Stromal cell of bone marrow (primary cell): ENCODE results near the gene SH3TC1.

Source experiments
- DNase-seq: peaks from one replicate; pipeline ENCODE4 v3.0.0-alpha.2; 2012; ENCODE audit warnings: low read depth

The SH3TC1 gene

DNA sequence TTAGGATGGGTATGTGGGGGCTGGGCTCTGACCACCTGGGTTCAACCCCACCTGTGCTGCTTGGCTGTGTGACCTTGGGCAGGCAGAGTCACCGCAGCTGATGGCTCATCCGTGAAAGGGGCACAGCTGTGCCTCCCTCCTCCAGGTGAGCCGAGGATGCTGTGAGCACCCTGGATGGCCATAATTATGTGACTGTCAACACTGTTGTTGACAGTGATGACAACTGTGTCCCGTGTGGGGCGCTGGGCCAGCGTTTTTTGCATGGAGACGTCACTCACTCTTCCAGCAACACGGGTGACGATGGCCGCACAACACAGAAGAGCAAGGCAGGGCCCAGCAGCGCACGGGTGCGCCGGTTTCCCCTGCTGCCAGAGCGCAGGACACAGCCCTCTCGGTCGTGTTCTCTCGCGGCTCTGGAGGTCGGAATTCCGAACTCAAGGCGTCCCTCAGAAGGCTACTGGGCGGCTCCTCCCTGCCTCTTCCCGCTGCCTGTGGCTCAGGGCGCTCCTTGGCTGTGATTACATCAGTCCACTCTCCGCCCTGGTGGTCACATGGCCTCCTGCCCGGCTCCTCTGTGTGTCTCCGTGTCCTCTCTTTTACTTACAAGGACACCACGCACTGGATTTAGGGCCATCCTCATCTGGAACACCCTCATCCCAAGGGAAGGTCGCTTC, 1.3 kb downstream of the SH3TC1 start:
- no peak for DNase-seq

DNA sequence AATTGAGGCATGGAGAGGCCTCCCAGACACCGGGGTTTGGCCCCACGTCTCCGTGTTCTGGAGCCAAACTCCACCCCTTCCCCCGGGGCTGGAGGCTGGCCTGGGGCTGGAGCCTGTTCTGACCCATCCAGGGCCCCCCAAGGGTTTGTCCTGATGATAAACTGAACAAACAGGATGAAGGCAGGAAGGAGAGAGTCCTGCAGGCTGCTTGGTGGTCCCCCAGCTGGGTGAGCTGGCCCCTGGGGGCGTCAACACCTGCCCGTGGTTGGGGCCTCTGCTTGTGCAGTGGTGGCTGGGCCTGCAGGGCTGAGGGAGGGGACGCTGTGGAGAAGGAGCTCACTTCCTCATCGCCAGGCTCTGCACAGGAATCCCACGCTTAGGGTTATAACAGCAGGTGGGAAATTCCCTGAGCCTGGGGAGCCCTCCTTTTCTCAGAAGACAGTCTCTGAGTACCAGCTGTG, 2.3 kb downstream of the SH3TC1 start:
- no peak for DNase-seq

DNA sequence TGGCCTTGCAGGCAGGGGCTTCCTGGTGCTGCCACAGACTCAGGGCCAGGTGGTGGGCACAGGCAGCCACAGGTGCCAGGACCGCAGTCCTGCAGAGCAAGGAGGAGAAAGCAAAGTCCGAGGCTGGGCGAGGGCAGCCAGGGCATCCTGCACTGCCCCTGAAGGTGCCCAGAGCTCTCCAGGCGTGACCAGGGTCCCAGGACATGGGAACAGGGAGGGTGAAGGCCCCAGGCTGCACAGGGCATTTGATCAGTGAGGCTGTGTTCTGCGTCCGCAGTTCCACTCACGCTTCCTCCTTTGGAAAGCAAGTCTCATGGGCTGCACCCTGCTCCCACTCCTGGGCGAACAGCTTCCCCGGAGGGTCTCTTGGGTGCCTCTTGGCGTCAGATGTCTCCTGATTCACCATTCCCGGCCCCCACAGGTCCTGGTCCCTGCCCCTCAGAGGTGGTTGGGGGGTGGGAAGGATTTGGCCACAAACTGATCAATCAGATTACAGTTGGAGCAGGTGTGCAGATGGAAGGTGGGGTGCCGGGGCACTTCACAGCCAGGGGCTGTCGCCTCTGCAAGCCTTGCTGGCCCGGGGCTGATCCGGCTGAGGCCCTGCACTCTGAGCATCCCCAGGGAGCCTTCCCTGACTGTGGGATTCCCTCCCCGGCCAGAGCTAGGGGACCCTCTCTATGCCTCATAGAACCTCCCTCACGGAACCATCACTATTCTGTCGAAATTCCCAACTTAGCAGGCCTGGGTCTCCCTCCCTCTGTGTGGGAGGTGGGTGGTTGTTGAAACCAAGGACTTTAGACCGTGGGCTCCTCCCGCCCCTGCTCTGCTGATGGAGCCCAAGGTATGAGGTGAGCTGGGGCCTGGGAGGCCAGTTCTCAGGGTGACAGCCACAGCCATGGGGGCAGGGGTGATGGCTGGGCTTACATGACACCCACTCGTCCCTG, 3.3 kb downstream of the SH3TC1 start:
- DNase-seq, result no peak

DNA sequence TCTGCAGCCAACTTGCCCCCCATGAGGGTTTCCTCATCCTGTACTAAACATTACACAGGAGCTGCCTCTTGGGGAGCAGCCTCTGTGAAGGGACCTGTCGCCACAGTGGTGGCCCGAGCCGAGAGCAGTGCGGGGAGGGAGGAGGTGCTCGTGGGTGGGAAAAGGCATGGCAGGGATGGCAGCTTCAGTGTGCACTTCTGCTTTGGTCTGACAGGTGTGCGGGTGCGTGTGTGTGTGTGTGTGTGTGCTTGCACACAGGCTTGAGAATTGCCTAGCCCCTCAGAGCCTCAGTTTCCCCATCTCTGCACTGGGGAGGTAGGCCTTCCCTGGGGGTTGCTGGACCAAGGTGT, 3.9 kb downstream of the SH3TC1 start:
- no peak for DNase-seq

DNA sequence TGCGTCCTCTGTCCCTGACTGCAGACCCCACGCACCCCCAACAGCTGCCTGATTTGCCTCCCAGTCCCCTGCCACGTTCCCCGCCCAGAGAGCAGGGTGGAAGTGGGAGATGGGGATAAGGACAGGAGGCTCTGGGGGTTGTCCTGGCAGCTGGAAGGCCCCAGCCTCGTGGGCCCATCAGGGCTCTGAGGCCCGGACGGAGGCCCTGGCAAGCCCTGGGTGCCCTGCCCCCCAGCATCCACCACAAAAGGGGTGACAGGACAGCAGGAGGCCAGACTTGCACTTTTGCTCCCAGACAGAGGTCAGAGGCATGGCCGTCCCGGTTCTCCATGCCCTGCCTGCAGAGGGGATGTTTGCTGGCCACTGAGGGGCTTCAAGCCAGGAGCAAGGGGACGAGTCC, 4.7 kb downstream of the SH3TC1 start:
- DNase-seq, result no peak

DNA sequence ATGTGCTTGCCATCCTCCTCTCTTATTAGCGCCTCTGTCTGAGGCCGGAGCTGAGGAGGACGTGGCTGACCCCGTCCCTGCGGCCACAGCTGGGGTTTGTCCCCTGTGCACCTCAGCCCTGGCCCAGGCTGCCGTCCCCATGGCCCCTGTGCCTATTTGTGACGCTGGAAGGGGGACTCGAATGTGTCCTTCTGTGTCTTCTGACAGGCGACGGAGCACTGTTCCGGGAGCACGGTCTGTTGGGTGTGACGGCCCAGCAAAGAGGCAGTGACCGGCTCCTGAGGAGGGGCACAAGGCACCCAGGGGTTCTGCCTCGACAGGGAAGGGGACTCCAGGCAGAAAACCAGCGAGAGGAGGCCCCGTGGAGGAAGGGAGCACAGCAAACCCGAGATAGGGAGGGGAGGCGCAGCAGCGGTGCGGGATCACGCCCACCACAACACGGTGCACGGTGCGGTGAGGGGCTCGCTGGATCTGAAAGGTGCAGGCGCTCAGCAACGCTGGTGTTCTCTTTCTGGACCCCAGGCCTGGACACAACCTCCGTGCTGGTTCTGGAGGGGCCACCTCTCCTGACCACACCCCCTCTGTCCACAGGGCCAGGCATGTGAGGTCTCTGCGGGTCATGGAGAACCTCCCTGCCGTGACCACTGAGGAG, 5.6 kb downstream of the SH3TC1 start:
- no peak for DNase-seq

DNA sequence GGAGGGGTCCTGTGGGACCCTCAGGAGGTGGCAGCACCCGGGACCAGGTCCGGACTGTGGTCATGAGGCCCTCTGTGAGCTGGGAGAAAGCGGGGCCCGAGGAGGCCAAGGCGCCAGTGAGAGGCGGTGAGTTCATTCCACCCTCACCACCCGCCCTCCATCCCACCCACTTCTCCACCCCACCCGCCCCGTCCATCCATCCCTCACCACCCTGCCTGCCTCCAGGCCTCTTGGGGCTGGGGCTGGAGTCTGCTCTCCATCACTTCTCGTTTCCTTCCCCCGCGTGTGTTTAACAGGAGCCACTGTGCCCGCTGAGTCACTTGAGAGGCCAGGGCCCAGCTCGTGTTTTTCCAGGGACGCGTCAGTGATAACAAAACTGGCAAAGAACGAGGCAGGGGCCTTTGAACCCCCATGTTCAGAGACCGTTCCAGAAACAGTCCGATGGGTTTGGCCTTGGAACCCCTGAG, 6.2 kb downstream of the SH3TC1 start:
- DNase-seq, result no peak

DNA sequence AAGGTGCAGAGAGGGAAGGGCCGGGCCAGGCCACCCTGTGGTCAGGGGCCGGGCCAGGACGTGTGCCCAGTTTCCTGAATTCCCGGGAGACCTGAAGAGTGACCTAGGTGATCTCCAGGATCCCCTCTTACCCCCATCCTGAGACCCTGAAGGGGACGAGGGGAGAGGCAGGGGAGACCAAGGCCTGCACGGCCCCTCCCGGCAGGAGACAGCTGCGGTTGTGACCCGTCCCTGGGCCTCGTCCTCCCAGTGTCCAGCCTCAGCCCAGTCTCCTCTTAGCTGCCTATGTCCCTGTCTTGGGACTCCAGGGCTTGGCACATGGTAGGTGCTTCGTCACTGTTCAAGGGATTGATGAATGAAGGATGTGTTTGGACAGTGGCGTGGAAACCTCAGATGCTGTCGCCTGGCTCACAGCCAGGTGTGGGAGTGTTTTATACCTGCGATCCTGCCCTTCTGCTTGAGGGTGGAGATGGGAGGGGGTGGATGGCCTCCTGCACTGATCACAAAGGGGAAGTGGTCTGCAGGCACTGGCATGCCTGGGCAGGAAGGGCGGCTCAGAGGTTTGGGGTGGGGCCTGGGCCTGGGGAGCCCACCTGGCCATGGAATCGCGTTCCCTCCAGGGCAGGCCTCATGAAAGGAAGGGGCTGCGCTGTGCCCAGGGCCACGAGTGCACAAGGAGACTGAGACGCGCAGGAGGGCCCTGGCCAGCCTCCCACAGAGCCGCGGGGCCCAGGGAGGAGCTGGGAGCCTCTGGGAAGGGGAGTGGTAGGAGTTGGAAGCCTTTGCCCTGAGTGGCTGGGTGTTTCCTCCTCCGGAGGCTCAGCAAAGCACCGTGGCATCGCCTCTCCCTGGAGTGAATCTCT, 6.9 kb downstream of the SH3TC1 start:
- DNase-seq, result no peak

DNA sequence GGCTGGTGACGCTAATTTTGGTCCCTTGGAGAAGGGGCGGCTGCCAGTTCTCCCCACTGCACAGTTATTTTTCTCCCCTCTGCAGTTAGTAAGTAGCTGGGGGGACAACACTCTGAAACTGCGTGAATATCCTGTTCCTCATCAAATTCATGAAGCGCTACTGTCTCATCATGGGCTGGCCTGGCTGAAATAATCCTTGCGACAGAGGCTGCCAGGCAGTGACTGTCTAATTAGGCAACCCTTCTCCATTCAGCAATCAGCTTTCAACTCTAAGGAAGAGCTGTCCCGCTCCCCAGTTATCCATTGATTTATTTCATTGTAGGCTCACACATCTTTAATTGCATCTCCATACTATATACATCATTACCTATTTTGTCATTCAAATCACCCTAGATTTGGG, 8.2 kb downstream of the SH3TC1 start:
- DNase-seq, result no peak

DNA sequence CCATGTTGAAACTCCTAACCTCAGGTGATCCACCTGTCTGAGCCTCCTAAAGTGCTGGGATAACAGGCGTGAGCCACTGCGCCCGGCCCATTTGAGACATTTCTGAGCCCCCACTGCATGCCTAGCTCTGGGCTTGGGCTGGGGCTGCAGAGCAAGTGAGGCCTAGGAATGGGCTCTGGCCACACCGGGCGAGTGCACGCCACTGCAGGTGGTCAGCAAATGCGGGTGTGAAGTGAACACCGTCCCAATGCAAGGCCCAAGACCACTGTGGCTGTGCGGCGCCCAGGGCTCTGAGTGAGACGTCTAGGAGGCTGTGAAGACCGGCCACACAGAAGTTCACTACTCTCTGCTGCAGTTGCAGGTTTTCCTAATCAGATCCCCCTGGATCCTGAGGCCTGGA, 9.5 kb downstream of the SH3TC1 start:
- DNase-seq, result no peak

DNA sequence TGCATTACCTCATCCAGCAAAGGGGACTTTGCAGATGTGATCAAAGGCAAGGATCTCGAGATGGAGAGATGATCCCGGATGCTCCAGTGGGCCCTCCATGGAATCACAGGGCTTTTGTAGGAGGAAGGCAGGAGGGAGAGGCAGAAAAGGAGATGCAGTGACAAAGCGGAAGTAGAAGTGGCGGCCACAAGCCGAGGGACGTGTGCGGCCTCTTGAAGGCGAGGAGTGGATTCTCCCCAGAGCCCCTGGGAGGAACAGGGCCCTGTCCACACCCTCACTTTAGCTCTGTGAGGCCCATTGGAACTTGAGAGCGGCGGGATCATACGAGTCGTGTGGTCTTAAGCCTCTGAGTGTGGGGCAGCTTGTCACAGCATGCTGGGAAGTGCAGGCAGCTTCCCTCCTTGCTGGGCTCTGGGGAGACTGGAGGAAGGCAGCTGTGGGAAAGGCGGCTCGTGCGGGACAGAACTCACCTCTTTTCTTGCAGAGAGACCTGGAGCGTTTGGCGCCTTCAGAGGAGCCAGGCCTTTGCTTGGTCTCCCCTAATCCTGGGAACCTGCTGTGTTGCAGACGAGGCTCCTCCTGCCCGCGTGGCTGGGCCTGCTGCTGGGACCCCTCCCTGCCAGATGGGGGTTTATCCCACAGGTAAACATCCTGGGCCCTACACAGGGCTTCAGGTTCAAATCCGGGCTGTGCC, 10.2 kb downstream of the SH3TC1 start:
- DNase-seq, result no peak

DNA sequence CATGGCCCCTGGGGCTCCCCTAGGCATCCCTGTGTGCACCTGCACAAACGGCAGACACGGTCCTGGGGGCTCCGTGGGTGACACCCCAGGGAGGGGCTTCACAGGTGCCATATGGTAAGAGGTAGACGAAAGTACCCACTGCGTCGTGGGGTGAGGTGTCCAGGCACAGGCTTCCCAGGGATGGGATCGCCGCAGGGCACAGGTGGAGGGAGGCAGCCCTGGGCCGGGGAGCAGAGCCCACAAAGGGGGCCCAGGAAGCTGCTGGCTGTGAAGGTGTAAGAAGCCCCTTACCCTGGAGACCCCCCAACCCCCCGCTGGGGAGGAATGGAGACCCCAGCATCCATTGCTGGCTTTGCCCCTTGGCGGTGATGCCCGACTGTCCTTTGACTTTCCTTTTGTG, 10.9 kb downstream of the SH3TC1 start:
- DNase-seq, result no peak

DNA sequence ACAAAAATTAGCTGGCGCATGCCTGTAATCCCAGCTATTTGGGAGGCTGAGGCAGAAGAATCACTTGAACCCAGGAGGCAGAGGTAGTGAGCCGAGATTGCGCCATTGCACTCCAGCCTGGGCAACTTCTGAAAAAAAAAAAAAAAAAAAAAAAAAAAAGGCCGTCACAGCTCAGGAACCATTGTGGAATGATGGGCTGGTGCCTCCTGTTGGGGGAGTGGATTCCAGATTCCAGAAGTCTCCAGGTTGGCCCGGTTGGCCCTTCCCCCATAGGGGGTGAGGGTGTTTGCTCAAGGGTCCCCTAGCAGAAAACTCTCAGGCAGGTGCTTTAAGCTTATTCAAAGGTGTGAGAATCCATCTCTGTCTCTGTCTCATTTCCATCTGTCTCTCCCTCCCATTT, 11.5 kb downstream of the SH3TC1 start:
- DNase-seq, result no peak

DNA sequence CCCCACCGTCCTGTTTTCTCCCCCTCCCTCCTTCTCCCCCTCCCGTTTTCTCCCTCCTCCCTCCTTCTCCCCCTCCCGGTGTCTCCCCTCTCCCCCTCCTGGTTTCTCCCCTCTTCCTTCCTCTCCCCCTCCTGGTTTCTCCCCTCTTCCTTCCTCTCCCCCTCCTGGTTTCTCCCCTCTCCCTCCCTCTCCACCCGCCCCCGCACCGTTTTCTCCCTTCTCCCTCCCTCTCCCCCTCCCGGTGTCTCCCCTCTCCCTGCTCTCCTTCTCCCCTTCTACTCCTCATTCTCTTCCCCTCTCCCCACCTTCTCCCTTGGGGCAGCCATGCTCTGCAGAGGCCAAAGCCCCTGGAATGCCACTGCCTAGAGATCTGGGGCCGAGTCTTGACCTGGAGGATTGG, 12.2 kb downstream of the SH3TC1 start:
- DNase-seq, result no peak

DNA sequence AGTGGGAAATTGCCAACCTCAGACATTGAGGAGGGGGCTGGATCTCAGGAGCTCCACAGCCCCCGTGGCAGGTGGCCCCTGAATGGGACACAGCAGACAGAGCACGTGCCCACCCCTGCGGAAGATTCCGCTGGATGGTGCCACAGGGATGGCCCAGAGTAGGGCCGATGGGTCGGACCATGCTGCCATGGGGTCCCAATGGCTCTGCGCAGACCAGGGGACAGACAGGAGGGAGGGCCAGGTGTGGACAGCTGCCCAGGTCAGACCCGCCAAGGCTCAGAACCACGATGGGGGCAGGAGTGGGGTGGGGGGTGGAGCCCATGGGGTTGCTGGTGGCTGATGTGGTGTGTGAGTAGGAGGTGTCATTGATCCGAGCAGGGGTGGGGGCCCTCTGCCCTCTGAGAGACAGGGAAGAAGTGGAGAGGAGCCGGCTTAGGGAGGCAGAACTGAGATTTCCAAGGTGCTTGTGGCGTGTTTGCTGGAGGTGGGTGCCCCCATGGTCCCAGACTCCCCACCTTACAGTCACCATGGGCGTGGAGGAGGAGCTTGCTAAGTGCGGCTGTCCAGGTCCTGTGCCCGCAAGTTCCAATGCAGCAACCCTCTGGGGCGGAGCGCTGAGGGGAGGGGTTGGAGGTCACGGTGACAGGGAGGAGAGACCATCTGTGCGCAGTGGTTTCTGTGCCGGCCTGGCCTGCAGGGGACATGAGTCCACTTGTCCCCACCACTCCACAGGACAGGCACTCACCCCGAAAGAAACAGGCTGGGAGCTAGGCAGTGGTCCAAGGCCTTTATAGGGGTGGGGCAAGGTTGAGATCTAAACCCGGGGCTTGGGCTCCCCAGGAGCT, 12.9 kb downstream of the SH3TC1 start:
- no peak for DNase-seq

DNA sequence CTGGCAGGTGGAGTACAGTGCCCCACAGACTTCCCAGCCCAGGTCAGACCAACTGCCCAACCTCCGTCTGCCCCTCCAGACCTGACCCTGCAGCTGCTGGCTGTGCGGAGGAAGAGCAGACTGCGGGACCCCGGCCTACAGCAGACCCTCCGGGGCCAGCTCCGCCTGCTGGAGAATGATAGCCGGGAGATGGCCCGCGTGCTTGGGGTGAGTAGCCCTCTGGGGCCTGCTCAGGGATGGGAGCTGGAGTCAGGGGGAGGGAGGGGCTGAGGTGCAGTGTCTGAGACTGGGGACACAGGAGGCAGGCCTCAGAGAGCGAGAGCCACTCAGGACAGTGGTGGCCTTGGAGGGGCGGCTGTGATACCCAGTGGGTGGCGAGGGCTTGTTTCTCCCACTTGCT, 13.5 kb downstream of the SH3TC1 start:
- no peak for DNase-seq

DNA sequence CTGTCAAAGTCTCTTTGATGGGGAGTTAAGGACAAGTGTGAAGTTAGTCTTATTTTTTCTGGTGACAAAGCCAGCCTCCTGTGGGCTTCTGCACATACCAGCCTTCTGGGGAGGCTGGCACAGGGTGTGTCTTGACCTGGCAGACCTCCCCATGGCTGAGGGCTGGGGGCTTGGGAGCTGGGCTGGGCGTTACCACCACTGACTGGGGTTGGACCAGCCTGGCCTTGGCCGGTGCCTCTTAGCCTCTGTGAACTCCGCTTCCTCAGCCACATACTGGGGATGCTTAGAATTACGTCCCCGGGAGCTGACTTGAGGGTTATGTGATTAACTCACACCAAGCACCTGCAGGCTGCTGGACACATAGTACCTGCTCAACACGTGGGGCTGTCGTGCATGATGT, 14.0 kb downstream of the SH3TC1 start:
- DNase-seq, result no peak

DNA sequence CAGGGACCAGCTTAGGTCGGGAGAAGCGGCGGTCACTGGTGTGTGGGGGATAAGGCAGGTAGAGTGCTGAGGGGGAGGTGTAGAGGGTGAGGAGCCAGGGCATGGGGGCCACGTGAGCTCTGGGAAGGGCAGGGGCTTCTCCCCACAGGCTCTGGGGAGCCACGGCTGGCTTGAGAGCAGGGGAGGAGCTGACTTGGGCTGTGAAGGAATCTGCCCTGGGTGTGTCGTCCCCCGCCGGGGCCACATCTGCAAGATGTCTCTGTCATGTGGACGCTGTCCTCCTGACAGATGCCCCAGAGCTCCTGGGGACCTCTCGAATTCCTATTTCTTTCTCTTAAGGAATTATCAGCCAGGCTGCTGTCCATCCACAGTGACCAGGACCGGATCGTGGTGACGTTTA, 15.0 kb downstream of the SH3TC1 start:
- DNase-seq, result no peak

DNA sequence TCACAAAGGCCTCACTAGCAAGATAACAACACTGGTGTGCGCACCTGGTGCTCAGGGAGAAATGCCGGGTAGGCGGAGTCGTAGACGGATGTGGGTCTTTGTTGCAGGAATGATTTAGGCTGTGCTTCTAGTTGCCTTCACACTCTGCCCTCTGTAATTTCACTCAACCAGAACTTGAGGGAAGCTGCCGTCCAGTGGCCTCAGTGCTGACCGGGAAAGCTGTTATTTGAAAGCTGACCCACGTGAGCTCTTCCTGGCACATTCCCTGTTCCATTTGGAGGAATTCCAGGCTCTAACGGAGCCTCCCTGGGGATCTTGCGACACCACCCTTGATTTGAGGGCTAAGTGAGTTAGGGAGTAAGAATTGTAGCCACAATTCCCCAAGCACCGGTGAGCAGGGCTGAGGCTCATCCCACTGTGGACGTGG, 15.9 kb downstream of the SH3TC1 start:
- peak; percentile 38 for DNase-seq
